SK-N-MC (cell line): ENCODE data around the gene CXXC5.

Experiments used
- EZH2 ChIP-seq: fragments of 200-600 bp; sonication (generic); IDR thresholded peaks from one replicate; pipeline ENCODE4 v1.6.1; 2017; ENCODE audit warnings: antibody characterized with exemption
- POLR2AphosphoS5 ChIP-seq: IDR thresholded peaks from 2 replicates; pipeline ENCODE4 v1.6.1; 2012; ENCODE audit warnings: mild to moderate bottlenecking, low read depth, low read length, borderline replicate concordance

DNA sequence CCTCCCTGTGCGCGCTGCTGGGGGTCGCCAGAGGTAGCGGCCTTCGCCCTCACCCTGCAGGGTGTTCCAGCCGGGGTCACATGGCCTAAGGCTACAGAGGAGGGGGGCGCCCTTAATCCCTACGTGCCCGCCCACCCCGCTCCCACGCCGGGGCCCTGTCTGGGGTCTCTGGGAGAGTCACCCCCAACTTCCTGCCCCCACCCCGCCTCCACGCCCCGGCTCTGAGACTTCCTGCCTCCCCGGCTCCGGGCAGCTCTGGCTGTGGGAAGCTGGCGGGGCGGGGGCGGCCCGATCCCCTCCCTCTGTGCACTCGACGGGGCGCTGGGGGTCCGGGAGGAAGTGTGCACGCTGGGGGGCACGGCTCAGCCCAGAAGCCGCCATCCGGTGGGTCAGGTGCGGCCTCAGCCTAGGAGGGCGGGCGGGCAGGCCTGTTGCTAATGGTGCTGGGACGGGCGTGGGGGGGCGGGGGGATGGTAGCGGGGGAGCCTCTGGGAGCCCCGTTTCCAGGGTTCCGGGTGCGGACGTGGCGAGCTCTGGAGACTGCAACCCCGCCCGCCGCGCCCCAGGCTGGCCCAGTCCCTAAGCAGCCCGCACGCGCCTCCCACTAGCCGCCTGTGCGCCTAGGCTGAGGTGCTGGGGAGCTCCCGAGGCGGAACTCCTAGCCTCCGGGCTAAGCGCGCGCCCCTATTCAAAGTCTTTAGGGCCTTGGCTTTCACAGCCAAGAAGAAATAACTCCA is 61.6 kb downstream of the CXXC5 start:
- no peak; the same call in 1 of the 2 replicates for TF ChIP-seq POLR2AphosphoS5
- TF ChIP-seq EZH2 = no peak
